Neuronal stem cell (in vitro differentiated cells): ENCODE measurements around the gene SLC6A1.

Experiments used
- DNase-seq: peaks from one replicate; pipeline ENCODE4 v3.0.0-alpha.2; 2013; ENCODE audit warnings: low spot score
- H2AFZ ChIP-seq: one replicate; pipeline ENCODE4 v1.6.1; 2013; ENCODE audit warnings: mild to moderate bottlenecking, low read length, inconsistent platforms
- H2AK5ac ChIP-seq: 2 replicates; pipeline ENCODE4 v1.6.1; 2013; ENCODE audit warnings: low read depth, mild to moderate bottlenecking, inconsistent platforms, low read length, moderate library complexity, mixed read lengths
- H2BK120ac ChIP-seq: 2 replicates; pipeline ENCODE4 v1.6.1; 2013; ENCODE audit warnings: low read depth, mild to moderate bottlenecking, inconsistent platforms, low read length, moderate library complexity, mixed read lengths
- H2BK12ac ChIP-seq: one replicate; pipeline ENCODE4 v1.6.1; 2013; ENCODE audit warnings: low read length, inconsistent platforms
- H2BK15ac ChIP-seq: 2 replicates; pipeline ENCODE4 v1.6.1; 2013; ENCODE audit warnings: mild to moderate bottlenecking, low read length, inconsistent platforms, mixed read lengths
- H2BK5ac ChIP-seq: one replicate; pipeline ENCODE4 v1.6.1; 2013; ENCODE audit warnings: inconsistent platforms, mild to moderate bottlenecking, low read length, moderate library complexity
- H3K14ac ChIP-seq: one replicate; pipeline ENCODE4 v1.6.1; 2013; ENCODE audit warnings: low read length, inconsistent platforms
- H3K18ac ChIP-seq: 2 replicates; pipeline ENCODE4 v1.6.1; 2013; ENCODE audit warnings: low read length, inconsistent platforms
- H3K23ac ChIP-seq: 2 replicates; pipeline ENCODE4 v1.6.1; 2013; ENCODE audit warnings: low read depth, mild to moderate bottlenecking, mixed read lengths, low read length, inconsistent platforms; ENCODE audit not compliant: poor library complexity
- H3K27ac ChIP-seq: replicated peaks from 3 replicates; pipeline ENCODE4 v1.5.1; 2013; ENCODE audit warnings: low read length, inconsistent platforms
- H3K27me3 ChIP-seq, 3 experiments: 2 replicates each; pipeline ENCODE4 v1.6.1; 2013; ENCODE audit warnings: low read length in 3 of 3, mild to moderate bottlenecking in 2 of 3, inconsistent platforms in 1 of 3, low read depth in 1 of 3, mixed read lengths in 1 of 3, moderate library complexity in 1 of 3; ENCODE audit not compliant: control insufficient read depth in 3 of 3, insufficient read depth in 3 of 3
- H3K36me3 ChIP-seq, 2 donors: replicated peaks in 1 of 2; 2 replicates each; pipeline ENCODE4 v1.6.1; 2013; ENCODE audit warnings: low read length in 2 of 2; ENCODE audit not compliant: control insufficient read depth in 2 of 2, insufficient read depth in 2 of 2
- H3K4ac ChIP-seq: 2 replicates; pipeline ENCODE4 v1.6.1; 2013; ENCODE audit warnings: inconsistent platforms, mild to moderate bottlenecking, low read length, moderate library complexity
- H3K4me1 ChIP-seq, 2 donors: 1 replicate in 1 of 2; 2 replicates in 1 of 2; pipeline ENCODE4 v1.6.1; 2013; ENCODE audit warnings: low read length in 2 of 2, low read depth in 1 of 2; ENCODE audit not compliant: control insufficient read depth in 2 of 2, insufficient read depth in 1 of 2
- H3K4me2 ChIP-seq: one replicate; pipeline ENCODE4 v1.6.1; 2013; ENCODE audit warnings: mild to moderate bottlenecking, low read length, inconsistent platforms; ENCODE audit not compliant: insufficient read depth, poor library complexity, severe bottlenecking
- H3K4me3 ChIP-seq, 2 donors: 2 replicates each; pipeline ENCODE4 v1.5.1; 2013; ENCODE audit warnings: low read length in 2 of 2, mild to moderate bottlenecking in 2 of 2, inconsistent platforms in 1 of 2, moderate library complexity in 1 of 2
- H3K79me1 ChIP-seq: one replicate; pipeline ENCODE4 v1.6.1; 2013; ENCODE audit warnings: low read depth, mild to moderate bottlenecking, inconsistent platforms, low read length, moderate library complexity
- H3K9ac ChIP-seq: one replicate; pipeline ENCODE4 v1.6.1; 2013; ENCODE audit warnings: mild to moderate bottlenecking, low read depth, low read length, inconsistent platforms; ENCODE audit not compliant: poor library complexity
- H3K9me3 ChIP-seq, 2 donors: replicated peaks in 1 of 2; 2 replicates each; pipeline versions ENCODE3 to v1.6.1; 2013; ENCODE audit warnings: low read length in 2 of 2, mild to moderate bottlenecking in 2 of 2, inconsistent platforms in 1 of 2, low read depth in 1 of 2, mixed read lengths in 1 of 2, moderate library complexity in 1 of 2; ENCODE audit not compliant: control insufficient read depth in 2 of 2, insufficient read depth in 1 of 2
- H4K8ac ChIP-seq: one replicate; pipeline ENCODE4 v1.6.1; 2013; ENCODE audit warnings: low read depth, mild to moderate bottlenecking, inconsistent platforms, low read length, moderate library complexity
- H4K91ac ChIP-seq: one replicate; pipeline ENCODE4 v1.6.1; 2013; ENCODE audit warnings: low read length, low read depth, mild to moderate bottlenecking, inconsistent platforms; ENCODE audit not compliant: poor library complexity
- WGBS, 2 donors: extraction: QIAGEN DNeasy Blood & Tissue Kit; methylation state at CpG; one replicate each; pipeline ENCODE4 v1.1.7; 2013; ENCODE audit warnings: missing lambda C conversion rate in 2 of 2, mixed read lengths in 1 of 2; ENCODE audit not compliant: insufficient read length in 2 of 2, insufficient replicate concordance in 1 of 2; ENCODE audit errors: extremely low coverage in 2 of 2; 5-methylcytosine and 5-hydroxymethylcytosine counted together

Gene SLC6A1

DNA sequence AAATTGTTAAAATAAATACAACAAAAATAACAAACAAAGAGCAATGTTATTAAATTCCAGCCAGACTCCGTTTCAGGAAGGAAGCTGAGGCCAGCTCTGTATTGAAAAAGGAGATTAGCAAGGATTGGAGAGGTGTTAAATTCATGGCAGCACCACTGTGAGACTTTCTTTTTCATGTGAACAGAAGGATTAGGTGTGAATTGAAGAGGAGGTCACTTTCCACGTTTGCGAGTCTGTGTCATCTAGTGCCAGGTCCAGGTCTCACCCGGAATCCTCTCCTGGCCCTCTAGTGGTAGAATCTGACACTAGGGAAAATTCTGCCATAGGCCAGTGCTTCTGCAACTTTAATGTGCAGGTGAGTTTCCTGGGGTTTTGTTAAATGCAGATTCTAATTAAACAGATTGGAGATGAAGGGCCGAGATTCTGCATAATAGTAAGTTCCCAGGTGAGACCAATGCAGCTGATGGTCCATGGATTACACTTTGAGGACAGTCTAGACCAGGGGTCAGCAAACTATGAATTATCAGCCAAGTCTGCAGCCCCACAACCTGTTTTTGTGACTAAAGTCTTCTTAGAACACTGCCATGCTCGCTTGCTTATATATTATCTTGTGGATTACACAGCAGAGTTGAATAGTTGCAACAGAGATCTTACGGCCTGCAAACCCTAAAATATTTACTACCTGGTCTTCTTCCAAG is 9.2 kb upstream of the SLC6A1 start:
- Histone ChIP-seq H3K4ac (no peak overlapping the region), H3K27me3 (no peaks in the 10 kb centered on the region), H3K79me1 (no peaks in the 10 kb centered on the region), H3K14ac (no peak overlapping the region), H3K4me1 (no peaks in the 10 kb centered on the region), H2BK15ac (no peak overlapping the region), H3K9me3 (no peaks in the 10 kb centered on the region), H2BK5ac (no peak overlapping the region), H2AK5ac (no peak overlapping the region), H3K18ac (no peak overlapping the region), H3K36me3 (no peaks in the 10 kb centered on the region), H3K9ac (no peak overlapping the region), H3K27ac (no peak overlapping the region), H3K4me2 (no peak overlapping the region), H3K23ac (no peak overlapping the region), H4K8ac (no peak overlapping the region), H2BK12ac (no peak overlapping the region), H4K91ac (no peak overlapping the region), H2AFZ (no peak overlapping the region), H3K4me3 (no peak overlapping the region), H2BK120ac (no peak overlapping the region)
- no CpG with 5 or more reads among the region's 7 CpGs for WGBS, 2 donors
- DNase-seq, result peak; percentile 49

DNA sequence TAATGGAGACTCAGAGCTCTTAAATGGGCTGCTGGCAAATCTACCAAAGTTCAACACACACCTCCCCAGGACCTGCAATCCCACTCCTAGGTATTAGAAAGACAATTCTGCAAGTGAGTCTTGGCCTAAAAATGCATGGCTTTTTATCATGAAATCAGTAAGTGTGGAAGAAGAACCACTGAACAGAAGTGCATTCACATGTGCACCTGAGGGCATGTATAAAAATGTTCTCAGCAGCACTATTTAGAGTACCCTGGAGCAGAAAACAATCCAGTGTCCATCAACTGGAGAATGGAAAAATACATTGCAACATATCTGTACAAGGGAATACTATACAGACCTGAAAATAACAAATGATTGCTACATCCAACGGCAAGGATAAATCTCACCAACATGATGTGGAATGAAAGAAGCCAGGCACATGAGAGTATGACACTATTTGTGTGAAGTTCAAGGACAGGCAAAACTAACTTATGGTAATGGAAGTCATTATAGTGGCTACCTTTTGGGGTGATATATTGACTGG is 8.1 kb upstream of the SLC6A1 start:
- Histone ChIP-seq H3K4me1 (no peaks in the 10 kb centered on the region), H4K91ac (no peak overlapping the region), H2AFZ (no peak overlapping the region), H3K4me3 (no peak overlapping the region), H3K4ac (no peak overlapping the region), H3K9ac (no peak overlapping the region), H2BK12ac (no peak overlapping the region), H3K27ac (no peak overlapping the region), H3K14ac (no peak overlapping the region), H3K23ac (no peak overlapping the region), H3K36me3 (no peaks in the 10 kb centered on the region), H3K27me3 (no peaks in the 10 kb centered on the region), H2AK5ac (no peak overlapping the region), H4K8ac (no peak overlapping the region), H2BK5ac (no peak overlapping the region), H3K79me1 (no peaks in the 10 kb centered on the region), H3K18ac (no peak overlapping the region), H3K9me3 (no peaks in the 10 kb centered on the region), H2BK15ac (no peak overlapping the region), H2BK120ac (no peak overlapping the region), H3K4me2 (no peak overlapping the region)
- no CpG with 5 or more reads among the region's 1 CpG for WGBS, 2 donors
- DNase-seq, result no peak

GRCh38 chr3:10985181-10985580 is 7.4 kb upstream of the SLC6A1 start:
- no peak overlapping the region for H2BK12ac ChIP-seq
- H3K79me1 ChIP-seq, result no peaks in the 10 kb centered on the region
- H3K9me3 ChIP-seq, result no peaks in the 10 kb centered on the region
- H3K36me3 ChIP-seq, result no peaks in the 10 kb centered on the region
- H3K4ac ChIP-seq, result no peak overlapping the region
- no peak overlapping the region for H3K4me3 ChIP-seq
- H2BK5ac ChIP-seq, result no peak overlapping the region
- no peak overlapping the region for H3K4me2 ChIP-seq
- no peak overlapping the region for H3K27ac ChIP-seq
- no peak overlapping the region for H2AFZ ChIP-seq
- H2BK120ac ChIP-seq, result no peak overlapping the region
- H2BK15ac ChIP-seq, result no peak overlapping the region
- no peaks in the 10 kb centered on the region for H3K4me1 ChIP-seq
- no peak overlapping the region for H2AK5ac ChIP-seq
- WGBS, 2 donors, result no CpG with 5 or more reads among the region's 1 CpG
- H3K27me3 ChIP-seq, result peaks cover 0 to 3% (median 0%) of the 10 kb centered on the region in 3 experiments
- H4K8ac ChIP-seq, result no peak overlapping the region
- H3K18ac ChIP-seq, result no peak overlapping the region
- no peak for DNase-seq
- H3K14ac ChIP-seq, result no peak overlapping the region
- H4K91ac ChIP-seq, result no peak overlapping the region
- no peak overlapping the region for H3K23ac ChIP-seq
- no peak overlapping the region for H3K9ac ChIP-seq

- Histone ChIP-seq H3K4ac (no peak overlapping the region), H3K27me3 (peaks cover 0 to 17% (median 0%) of the 10 kb centered on the region in 3 experiments), H3K4me2 (no peak overlapping the region), H2AFZ (no peak overlapping the region), H2BK12ac (no peak overlapping the region), H3K79me1 (no peaks in the 10 kb centered on the region), H3K4me1 (no peaks in the 10 kb centered on the region), H3K18ac (no peak overlapping the region), H3K9me3 (no peaks in the 10 kb centered on the region), H3K9ac (no peak overlapping the region), H4K91ac (no peak overlapping the region), H2AK5ac (no peak overlapping the region), H3K36me3 (no peaks in the 10 kb centered on the region), H2BK15ac (no peak overlapping the region), H4K8ac (no peak overlapping the region), H2BK5ac (no peak overlapping the region), H3K14ac (no peak overlapping the region), H2BK120ac (no peak overlapping the region), H3K23ac (no peak overlapping the region), H3K4me3 (no peak overlapping the region), H3K27ac (no peak overlapping the region)
- DNase-seq, result no peak
- no CpG with 5 or more reads among the region's 5 CpGs for WGBS, 2 donors
These were observed 6.0 kb upstream of the SLC6A1 start for GRCh38 chr3:10986592-10986991.
